ENCODE measurements around the gene SSU72. TPM values are rescaled to one million over a fixed set of nuclear protein-coding genes. Genes with fewer than 3 reads are reported as not detected.
"Not testable (repeated sequence)": the region's sequence is repeated elsewhere in the genome, so short reads cannot be mapped to it uniquely, and the experiment has no call there.

SSU72 gene
- total and polyA plus RNA-seq, 8 donors = 45.7 to 215 (median 92.1) TPM

DNA sequence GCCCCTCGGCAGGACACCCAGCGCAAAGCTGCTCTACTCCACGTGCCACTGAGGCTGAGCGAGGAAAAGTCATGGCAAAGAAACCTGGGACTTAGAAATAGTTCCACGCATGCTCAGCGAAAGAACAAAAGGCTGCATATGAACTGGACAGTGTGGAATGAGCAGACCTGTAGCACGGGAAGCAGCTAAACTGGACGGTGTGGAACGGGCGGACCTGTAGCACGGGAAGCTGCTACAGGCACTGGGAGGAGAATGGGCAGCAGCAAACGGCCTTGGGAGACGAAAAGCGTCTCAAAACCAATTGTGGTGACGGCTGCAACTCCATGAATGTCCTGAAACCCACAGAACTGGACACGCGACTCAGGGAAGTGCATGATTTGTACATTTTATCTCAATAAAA is 15.6 kb downstream of the SSU72 start:
- TF ChIP-seq EP300 (IDR thresholded peaks at IDR 0.05) = no peak
- H3K27me3 ChIP-seq = no peaks in the 10 kb centered on the region
- no peak overlapping the region for H3K4me3 ChIP-seq
- H3K9me3 ChIP-seq = no peaks in the 10 kb centered on the region
- H3K4me1 ChIP-seq = peaks cover 0 to 30% (median 8%) of the 10 kb centered on the region in 4 donors
- peaks cover 26 to 54% (median 46%) of the 10 kb centered on the region in 4 donors for H3K36me3 ChIP-seq
- intact Hi-C loops (cut with DNase I; ENCODE audit: low total_unique reads) = no loop called here
- WGBS, 5 donors = 51 to 70% (median 65%) methylated on average over 17 of the region's 17 CpGs
- DNase-seq = no peak
- H3K27ac ChIP-seq = no peak overlapping the region

DNA sequence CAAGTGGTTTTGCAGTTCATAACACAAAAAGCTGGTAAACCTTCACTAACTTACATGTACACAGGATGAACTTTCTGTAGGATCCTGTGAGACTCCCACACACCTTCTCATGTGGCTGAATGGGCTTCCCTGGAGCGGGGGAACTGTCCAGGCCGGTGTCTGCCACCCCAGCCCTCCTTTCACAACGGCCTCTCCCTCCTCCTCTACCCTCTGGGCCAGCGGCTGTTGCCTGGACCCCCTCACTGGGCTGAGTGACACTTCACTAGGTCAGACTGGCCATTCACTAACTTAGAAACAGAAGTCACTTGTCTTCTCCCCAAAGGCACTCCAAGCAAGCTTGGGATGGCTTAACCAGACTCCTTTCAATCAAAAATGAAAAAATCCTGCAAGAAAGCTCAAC is 16.1 kb downstream of the SSU72 start:
- Histone ChIP-seq H3K4me1 (peaks cover 0 to 27% (median 7%) of the 10 kb centered on the region in 4 donors), H3K27ac (no peak overlapping the region), H3K4me3 (no peak overlapping the region), H3K36me3 (peaks cover 22 to 50% (median 41%) of the 10 kb centered on the region in 4 donors), H3K9me3 (no peaks in the 10 kb centered on the region), H3K27me3 (no peaks in the 10 kb centered on the region)
- whole genome bisulfite sequencing, 5 donors = 59 to 84% (median 76%) methylated on average over 4 of the region's 4 CpGs
- no peak for DNase-seq
- TF ChIP-seq POLR2AphosphoS5 (IDR thresholded peaks at IDR 0.05) (no peak), EP300 (IDR thresholded peaks at IDR 0.05) (no peak), POLR2A (IDR thresholded peaks at IDR 0.05) (no peak)
- TF ChIP-seq, protein P1, sequence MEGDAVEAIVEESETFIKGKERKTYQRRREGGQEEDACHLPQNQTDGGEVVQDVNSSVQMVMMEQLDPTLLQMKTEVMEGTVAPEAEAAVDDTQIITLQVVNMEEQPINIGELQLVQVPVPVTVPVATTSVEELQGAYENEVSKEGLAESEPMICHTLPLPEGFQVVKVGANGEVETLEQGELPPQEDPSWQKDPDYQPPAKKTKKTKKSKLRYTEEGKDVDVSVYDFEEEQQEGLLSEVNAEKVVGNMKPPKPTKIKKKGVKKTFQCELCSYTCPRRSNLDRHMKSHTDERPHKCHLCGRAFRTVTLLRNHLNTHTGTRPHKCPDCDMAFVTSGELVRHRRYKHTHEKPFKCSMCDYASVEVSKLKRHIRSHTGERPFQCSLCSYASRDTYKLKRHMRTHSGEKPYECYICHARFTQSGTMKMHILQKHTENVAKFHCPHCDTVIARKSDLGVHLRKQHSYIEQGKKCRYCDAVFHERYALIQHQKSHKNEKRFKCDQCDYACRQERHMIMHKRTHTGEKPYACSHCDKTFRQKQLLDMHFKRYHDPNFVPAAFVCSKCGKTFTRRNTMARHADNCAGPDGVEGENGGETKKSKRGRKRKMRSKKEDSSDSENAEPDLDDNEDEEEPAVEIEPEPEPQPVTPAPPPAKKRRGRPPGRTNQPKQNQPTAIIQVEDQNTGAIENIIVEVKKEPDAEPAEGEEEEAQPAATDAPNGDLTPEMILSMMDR (IDR thresholded peaks at IDR 0.05) = no peak
- intact Hi-C loops (cut with DNase I; ENCODE audit: low total_unique reads) = no loop called here

DNA sequence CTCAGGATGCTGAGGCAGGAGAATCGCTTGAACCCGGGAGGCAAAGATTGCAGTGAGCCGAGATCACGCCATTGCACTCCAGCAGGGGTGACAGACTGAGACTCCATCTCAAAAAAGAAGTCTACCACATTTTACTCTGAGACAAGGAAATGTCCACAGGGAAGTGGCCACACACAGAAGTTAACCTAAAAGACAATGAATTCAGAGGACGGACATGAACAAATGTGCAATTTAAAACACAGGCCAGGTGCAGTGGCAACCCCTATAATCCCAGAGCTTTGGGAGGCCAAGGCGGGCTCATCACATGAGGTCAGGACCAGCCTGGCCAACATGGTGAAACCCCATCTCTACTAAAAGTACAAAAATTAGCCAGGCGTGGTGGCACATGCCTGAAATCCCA is 17.0 kb downstream of the SSU72 start:
- H3K9me3 ChIP-seq; H3K27me3 ChIP-seq; intact Hi-C loops (cut with DNase I; ENCODE audit: low total_unique reads); H3K27ac ChIP-seq; H3K4me3 ChIP-seq; DNase-seq: not testable (repeated sequence)
- 92 to 96% (median 94%) methylated on average over 7 of the region's 7 CpGs for WGBS, 5 donors
- peaks cover 0 to 26% (median 7%) of the 10 kb centered on the region in 4 donors for H3K4me1 ChIP-seq
- peaks cover 14 to 41% (median 32%) of the 10 kb centered on the region in 4 donors for H3K36me3 ChIP-seq

DNA sequence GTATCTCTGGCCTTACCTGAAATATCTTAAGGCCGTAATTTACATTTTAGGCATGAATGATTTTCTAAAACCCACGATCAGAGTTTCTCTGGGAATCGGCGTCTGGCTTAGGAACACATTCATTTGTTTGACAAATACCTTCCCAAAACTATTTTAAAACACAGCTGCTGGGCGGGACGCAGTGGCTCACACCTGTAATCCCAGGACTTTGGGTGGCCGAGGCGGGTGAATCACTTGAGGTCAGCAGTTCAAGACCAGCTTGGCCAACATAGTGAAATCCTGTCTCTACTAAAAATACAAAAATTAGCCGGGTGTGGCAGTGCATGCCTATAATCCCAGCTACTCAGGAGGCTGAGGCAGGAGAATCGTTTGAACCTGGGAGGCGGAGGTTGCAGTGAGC is 17.7 kb downstream of the SSU72 start:
- DNase-seq; H3K27ac ChIP-seq; H3K27me3 ChIP-seq; intact Hi-C loops (cut with DNase I; ENCODE audit: low total_unique reads); H3K4me3 ChIP-seq; H3K9me3 ChIP-seq: not testable (repeated sequence)
- peaks cover 7 to 37% (median 25%) of the 10 kb centered on the region in 4 donors for H3K36me3 ChIP-seq
- WGBS, 5 donors = 88 to 92% (median 90%) methylated on average over 11 of the region's 11 CpGs
- H3K4me1 ChIP-seq = peaks cover 0 to 26% (median 7%) of the 10 kb centered on the region in 4 donors

DNA sequence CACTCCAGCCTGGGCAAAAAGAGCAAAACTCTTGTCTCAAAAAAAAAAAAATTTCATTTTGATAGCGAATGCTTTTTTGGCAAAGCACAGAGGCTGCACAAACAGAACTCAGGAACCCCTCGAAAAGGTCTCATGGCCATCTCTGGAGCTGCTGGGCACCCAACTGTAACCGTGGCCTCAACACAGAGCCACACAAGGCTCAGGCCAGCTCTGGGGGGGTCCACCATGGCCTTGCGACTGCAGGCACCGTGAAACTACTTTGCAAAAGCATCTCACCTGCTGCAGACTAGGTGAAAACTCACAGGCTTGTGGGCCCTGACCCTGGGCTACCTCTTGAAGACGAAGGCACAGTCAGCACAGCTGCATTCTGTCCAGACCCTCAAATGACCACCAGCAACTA is 18.2 kb downstream of the SSU72 start:
- no peaks in the 10 kb centered on the region for H3K9me3 ChIP-seq
- no peak for TF ChIP-seq POLR2A (IDR thresholded peaks at IDR 0.05)
- no peak for TF ChIP-seq EP300 (IDR thresholded peaks at IDR 0.05)
- TF ChIP-seq, protein P1 (IDR thresholded peaks at IDR 0.05) = no peak
- no peak for TF ChIP-seq POLR2AphosphoS5 (IDR thresholded peaks at IDR 0.05)
- no peak for DNase-seq
- no peaks in the 10 kb centered on the region for H3K27me3 ChIP-seq
- H3K36me3 ChIP-seq = peaks cover 3 to 36% (median 21%) of the 10 kb centered on the region in 4 donors
- intact Hi-C loops (cut with DNase I; ENCODE audit: low total_unique reads) = no loop called here
- H3K4me1 ChIP-seq = peaks cover 0 to 26% (median 7%) of the 10 kb centered on the region in 4 donors
- no peak overlapping the region for H3K4me3 ChIP-seq
- no peak overlapping the region for H3K27ac ChIP-seq
- WGBS, 5 donors = 85 to 92% (median 88%) methylated on average over 4 to 6 of the region's 6 CpGs

All from stomach (tissue), 9 donors.